Astrocyte of the spinal cord (primary cell): Measurements from ENCODE around the gene PTPRT.

Experiments
- DNase-seq: peaks from one replicate; pipeline ENCODE4 v3.0.0; 2011; ENCODE audit warnings: low read depth, low spot score
- H3K4me3 ChIP-seq: 2 replicates; pipeline ENCODE4 v1.5.1; 2011; ENCODE audit warnings: low read depth, mild to moderate bottlenecking, low read length, moderate library complexity
- in situ Hi-C: cut with HindIII; loops from 2 replicates; pipeline ENCODE4 v1.10.0; 2017; ENCODE audit warnings: low sequenced_read_pairs
- TF ChIP-seq, protein P1 (sequence below): IDR thresholded peaks from 2 replicates; pipeline ENCODE4 v1.5.1; 2012; ENCODE audit warnings: low read depth, mild to moderate bottlenecking, low read length, inconsistent platforms

Gene PTPRT

DNA sequence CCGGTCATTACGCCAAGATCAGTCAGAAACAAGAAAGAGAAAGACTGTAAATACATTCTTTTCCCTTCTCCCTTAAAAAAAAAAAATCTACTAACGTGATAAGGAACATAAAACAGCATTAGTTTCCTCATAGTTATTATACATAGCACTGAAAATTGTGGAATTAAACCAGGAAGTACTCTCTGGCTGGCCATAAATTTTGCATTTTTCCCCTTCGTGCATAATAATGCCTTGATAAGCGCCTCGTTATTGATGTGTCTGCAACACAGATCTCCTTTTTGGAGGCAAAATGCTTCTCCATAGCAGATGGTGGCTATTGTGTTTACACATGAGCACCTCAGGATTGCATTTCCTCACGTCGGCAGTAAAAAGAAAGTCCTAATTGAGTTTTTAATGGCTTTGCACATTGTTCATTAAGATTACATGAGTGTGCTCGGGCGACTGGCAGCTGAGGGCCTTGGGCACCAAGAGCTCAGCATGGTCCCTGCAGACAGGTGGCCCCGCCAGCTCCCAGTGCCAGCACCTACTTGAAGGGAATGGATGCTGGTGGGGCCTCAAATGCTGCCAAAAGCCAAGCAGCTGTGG is 394.5 kb downstream of the PTPRT start:
- no peak overlapping the region for H3K4me3 ChIP-seq
- in situ Hi-C loops: no loop called here
- DNase-seq: no peak
- TF ChIP-seq, protein P1, sequence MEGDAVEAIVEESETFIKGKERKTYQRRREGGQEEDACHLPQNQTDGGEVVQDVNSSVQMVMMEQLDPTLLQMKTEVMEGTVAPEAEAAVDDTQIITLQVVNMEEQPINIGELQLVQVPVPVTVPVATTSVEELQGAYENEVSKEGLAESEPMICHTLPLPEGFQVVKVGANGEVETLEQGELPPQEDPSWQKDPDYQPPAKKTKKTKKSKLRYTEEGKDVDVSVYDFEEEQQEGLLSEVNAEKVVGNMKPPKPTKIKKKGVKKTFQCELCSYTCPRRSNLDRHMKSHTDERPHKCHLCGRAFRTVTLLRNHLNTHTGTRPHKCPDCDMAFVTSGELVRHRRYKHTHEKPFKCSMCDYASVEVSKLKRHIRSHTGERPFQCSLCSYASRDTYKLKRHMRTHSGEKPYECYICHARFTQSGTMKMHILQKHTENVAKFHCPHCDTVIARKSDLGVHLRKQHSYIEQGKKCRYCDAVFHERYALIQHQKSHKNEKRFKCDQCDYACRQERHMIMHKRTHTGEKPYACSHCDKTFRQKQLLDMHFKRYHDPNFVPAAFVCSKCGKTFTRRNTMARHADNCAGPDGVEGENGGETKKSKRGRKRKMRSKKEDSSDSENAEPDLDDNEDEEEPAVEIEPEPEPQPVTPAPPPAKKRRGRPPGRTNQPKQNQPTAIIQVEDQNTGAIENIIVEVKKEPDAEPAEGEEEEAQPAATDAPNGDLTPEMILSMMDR: no peak

DNA sequence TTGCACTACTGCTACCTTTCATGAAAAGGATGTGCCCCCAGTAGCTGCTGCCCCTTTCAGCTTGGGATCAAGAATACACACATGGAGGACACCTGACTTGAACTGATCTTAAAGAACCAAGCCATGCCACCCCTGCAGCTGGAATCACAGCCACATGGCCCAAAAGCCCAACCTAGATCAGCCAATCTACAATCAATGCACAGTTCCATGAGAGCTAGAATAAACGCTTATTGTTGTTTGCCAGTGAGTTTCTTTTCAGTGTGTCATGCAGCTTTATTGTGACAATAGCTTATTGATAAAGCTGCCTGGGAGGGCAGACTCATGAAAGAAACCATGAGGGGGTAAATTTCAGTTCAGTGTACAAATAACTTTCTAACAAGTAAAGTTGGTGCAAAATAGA is 397.7 kb downstream of the PTPRT start:
- no peak for DNase-seq
- in situ Hi-C loops: no loop called here
- no peak overlapping the region for H3K4me3 ChIP-seq
- TF ChIP-seq, protein P1: no peak

DNA sequence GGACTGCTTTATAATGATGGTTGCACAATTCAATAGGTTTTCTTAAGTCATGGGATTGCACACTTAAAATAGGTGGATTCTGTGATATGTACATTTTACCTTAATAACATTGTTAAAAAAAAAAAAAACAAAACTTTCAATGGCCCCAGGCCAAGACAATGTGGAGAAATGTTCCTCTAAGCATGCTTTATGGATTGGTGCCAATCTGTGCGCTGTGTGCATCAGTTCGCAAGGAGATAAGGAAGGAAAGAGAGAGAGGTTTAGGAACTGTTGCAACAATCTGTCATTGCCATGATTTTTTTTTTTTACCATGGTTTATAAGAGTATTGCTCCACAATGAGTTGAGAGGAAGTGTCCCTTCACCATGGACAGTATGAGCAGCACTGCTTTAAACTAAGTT is 399.6 kb downstream of the PTPRT start:
- DNase-seq: no peak
- TF ChIP-seq, protein P1: no peak
- no peak overlapping the region for H3K4me3 ChIP-seq
- in situ Hi-C loops: no loop called here

DNA sequence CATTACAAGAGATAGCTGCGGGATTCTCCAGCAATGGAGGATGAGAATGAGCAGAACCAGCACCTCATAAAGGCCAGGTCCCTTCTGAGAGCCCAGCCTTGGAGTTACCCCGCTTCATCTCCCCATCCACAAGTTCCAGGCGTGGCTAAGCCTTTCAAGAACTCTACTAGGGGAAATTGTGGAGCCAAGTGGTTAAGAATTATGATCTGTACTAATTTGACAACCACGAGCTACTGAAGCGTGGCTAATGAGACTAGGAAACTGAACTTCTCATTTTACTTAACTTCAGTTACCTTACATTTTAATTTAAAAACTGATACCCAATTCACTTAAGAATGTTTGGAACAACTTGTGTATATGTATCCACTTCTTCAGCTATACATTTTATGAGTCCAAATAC is 401.0 kb downstream of the PTPRT start:
- no peak for DNase-seq
- in situ Hi-C loops: no loop called here
- no peak overlapping the region for H3K4me3 ChIP-seq
- TF ChIP-seq, protein P1: no peak

DNA sequence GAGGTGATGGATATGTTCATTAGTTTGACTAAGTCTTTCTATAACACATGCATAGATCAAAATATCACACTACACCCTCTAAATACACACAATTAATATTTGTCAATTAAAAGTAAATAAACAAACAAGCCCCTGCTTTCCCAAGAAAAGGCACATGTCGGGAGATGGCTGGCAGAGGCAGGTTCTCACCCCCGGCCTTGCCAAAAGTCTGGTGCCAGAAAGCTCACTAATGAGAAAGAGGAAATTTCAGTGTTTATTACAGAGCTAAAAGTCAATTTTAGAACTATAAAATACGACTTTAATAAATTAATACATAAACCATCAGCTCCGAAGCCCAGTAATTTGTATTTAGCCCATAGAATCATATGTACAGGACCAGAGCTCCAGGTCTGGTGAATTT is 404.7 kb downstream of the PTPRT start:
- no peak for DNase-seq
- no peak overlapping the region for H3K4me3 ChIP-seq
- TF ChIP-seq, protein P1: no peak
- in situ Hi-C loops: no loop called here

DNA sequence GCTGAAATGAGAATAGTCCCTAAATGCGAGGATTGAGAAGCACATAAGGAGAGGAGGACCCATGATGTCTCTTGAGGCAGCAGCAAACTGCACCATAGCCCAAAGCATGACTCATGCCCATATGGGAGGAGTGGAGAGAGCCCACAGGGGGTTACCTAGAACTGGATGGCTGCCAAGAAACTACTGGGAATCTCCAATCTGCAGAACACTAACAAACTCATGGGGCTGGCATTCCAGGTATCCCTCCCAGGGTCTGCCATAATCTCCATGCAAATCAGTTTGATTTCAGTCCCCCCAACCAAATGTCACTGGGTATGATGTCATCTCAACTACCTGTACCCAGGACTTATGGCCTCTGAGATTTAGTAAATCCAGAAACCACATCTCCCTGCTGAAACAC is 410.5 kb downstream of the PTPRT start:
- no peak for DNase-seq
- in situ Hi-C loops: no loop called here
- TF ChIP-seq, protein P1: no peak
- no peak overlapping the region for H3K4me3 ChIP-seq

DNA sequence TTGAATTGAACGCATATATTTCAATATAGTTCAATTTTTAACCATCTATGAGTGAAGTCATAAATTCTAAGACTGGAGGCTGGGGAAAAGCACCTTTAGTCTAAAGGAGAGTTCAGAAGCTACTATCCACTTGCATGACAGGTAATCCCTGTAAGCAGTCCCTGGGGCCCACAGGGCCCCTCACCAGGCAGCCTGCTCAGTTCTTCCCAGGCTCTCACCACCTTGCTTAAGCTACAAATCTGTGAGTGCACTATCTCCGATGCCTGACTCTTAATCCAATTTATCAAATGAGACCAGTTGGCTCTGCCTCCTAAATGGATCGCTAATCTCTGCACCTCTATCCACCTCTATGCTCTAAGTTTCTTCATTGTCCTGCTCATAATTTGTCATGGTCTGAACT is 413.8 kb downstream of the PTPRT start:
- no peak for DNase-seq
- in situ Hi-C loops: no loop called here
- H3K4me3 ChIP-seq: no peak overlapping the region
- TF ChIP-seq, protein P1: no peak
